HG03039 (cell line): ENCODE results near the gene EDC3.

Source experiments
- ATAC-seq: cut with Tn5 transposase; IDR thresholded peaks from one replicate; pipeline ENCODE4 v1.9.1; 2021; ENCODE audit warnings: mild to moderate bottlenecking, moderate library complexity; ENCODE audit not compliant: unreplicated experiment

The EDC3 gene

DNA sequence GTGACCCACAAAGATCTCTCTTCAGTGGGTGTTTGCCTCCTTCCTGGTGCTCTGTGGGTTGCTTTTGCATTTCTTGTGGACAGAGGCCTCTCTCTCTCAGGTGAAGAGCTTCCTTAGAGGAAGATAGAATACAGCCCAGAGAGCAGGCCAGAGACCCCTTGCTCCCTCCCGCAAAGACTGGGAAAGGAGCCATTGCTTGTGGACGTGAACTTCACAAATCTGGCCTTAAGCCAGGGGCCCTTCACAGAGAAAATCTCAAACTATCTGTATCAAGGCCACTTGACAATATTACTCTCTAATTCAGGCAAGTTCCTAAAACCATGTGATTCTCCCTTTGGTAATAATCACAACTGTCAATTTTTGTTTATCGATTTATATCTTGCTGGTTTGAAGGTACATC, 110.6 kb downstream of the EDC3 start:
- no peak for ATAC-seq

DNA sequence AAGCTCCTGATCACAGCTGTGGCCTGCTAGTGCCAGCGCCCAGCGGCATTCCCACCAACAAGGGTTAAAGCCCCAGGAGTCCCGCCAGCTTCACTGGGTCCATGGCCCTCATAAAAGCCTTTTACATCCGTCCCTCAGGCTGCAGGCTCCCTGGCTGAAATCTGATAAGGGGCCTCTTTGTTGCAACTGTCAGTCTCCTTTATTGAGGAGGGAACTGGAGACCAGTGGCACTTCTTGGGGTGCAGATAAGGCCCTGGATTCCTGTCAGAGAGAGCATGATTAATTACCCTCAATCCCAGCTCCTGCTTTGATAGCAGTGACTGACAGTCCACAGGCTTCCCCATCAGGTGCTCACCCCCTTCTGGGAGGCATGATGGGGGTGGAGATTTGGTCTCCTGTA, 111.0 kb downstream of the EDC3 start:
- no peak for ATAC-seq

DNA sequence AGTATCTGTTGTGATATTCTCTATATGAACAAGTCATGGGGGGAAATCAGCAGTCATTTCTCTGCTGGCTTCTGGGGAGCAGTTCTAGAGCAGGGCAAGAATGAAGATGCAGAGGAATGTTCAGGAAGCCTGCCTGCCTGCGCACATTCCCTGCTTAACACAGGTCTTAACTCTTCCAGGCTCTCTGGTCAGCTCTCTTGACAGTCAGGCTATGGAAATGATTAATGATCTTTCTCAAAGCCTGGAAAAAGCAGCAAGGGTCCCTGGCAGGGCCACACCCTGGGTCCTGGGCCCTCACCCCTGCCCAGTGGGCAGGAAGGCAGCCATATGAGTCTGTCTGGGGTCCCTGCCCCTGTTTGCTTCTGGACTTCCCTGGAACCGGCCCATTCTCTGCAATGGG, 111.6 kb downstream of the EDC3 start:
- ATAC-seq, result no peak
